Measurements from ENCODE around the gene LIN9. TPM values are rescaled to one million over a fixed set of nuclear protein-coding genes. Genes with fewer than 3 reads are reported as not detected.

The LIN9 gene
- total and polyA plus RNA-seq, 7 donors: 2.4 to 5.4 (median 3.1) TPM

GRCh38 chr1:226324479-226324878 lies 15.5 kb upstream of the LIN9 start:
- H3K27ac ChIP-seq: no peak overlapping the region
- intact Hi-C loops (cut with DNase I): no loop called here
- H3K4me3 ChIP-seq: no peak overlapping the region
- no peaks in the 10 kb centered on the region for H3K4me1 ChIP-seq
- no peaks in the 10 kb centered on the region for H3K27me3 ChIP-seq
- no peaks in the 10 kb centered on the region for H3K36me3 ChIP-seq
- no peak for DNase-seq
- no peaks in the 10 kb centered on the region for H3K9me3 ChIP-seq
- no peak for TF ChIP-seq EP300 (IDR thresholded peaks at IDR 0.05)
- TF ChIP-seq CTCF (IDR thresholded peaks at IDR 0.05): no peak
- no peak for TF ChIP-seq POLR2AphosphoS5 (IDR thresholded peaks at IDR 0.05)
- no peak for TF ChIP-seq POLR2A (IDR thresholded peaks at IDR 0.05)

GRCh38 chr1:226322986-226323385 lies 14.0 kb upstream of the LIN9 start:
- Histone ChIP-seq H3K9me3 (no peaks in the 10 kb centered on the region), H3K4me3 (no peak overlapping the region), H3K27ac (no peak overlapping the region), H3K36me3 (no peaks in the 10 kb centered on the region), H3K4me1 (no peaks in the 10 kb centered on the region), H3K27me3 (no peaks in the 10 kb centered on the region)
- no peak for DNase-seq
- intact Hi-C loops (cut with DNase I): no loop called here
- TF ChIP-seq CTCF (IDR thresholded peaks at IDR 0.05) (no peak), POLR2AphosphoS5 (IDR thresholded peaks at IDR 0.05) (no peak), EP300 (IDR thresholded peaks at IDR 0.05) (no peak), POLR2A (IDR thresholded peaks at IDR 0.05) (no peak)
- 91 to 95% methylated on average over 3 of the region's 3 CpGs for WGBS, 2 donors

DNA sequence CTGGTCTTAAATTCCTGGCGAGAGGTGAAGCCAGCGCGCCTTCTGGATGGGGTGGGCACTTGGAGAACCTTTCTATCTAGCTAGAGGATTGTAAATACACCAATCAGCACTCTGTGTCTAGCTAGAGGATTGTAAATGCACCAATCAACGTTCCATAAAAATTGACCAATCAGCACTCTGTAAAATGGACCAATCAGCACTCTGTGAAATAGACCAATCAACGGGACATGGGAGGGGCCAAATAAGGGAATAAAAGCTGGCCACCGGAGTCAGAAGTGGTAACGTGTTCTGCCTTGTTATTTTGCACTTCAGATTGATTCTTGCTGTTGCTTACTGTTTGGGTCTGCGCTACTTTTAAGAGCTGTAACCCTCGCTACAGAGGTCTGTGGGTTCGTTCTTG lies 12.0 kb upstream of the LIN9 start:
- intact Hi-C loops (cut with DNase I): no loop called here
- no peak for DNase-seq
- Histone ChIP-seq H3K36me3 (no peaks in the 10 kb centered on the region), H3K4me3 (no peak overlapping the region), H3K27ac (no peak overlapping the region), H3K9me3 (no peaks in the 10 kb centered on the region), H3K4me1 (no peaks in the 10 kb centered on the region), H3K27me3 (no peaks in the 10 kb centered on the region)
- TF ChIP-seq POLR2A (IDR thresholded peaks at IDR 0.05) (no peak), POLR2AphosphoS5 (IDR thresholded peaks at IDR 0.05) (no peak), EP300 (IDR thresholded peaks at IDR 0.05) (no peak), CTCF (IDR thresholded peaks at IDR 0.05) (no peak)
- 90 to 94% methylated on average over 10 of the region's 10 CpGs for WGBS, 2 donors

DNA sequence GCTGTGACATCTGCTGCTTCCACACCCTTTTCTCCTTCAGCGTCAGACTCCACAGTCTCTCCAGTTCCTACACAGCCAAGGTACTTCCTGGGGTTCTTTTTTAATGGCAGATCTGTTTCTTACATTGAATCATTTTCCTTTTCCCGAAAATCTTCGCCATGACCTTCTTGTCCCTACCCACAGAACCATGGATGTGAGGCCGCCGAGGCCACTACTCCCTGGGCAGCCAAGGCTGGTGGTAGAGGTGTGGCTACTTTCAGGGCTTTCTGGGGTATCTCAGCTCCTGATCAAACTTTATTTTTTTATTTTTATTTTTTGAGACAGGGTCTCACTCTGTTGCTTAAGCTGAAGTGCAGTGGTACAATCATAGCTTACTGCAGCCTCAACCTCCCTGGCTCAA lies 9.5 kb upstream of the LIN9 start:
- 94% methylated on average over 5 of the region's 5 CpGs for WGBS, 2 donors

More for the DNA sequence above, 9.5 kb upstream of the LIN9 start:
- Histone ChIP-seq H3K9me3 (no peaks in the 10 kb centered on the region), H3K27ac (no peak overlapping the region), H3K4me1 (no peaks in the 10 kb centered on the region), H3K27me3 (no peaks in the 10 kb centered on the region), H3K36me3 (no peaks in the 10 kb centered on the region), H3K4me3 (no peak overlapping the region)
- intact Hi-C loops (cut with DNase I): no loop called here
- TF ChIP-seq CTCF (IDR thresholded peaks at IDR 0.05) (no peak), POLR2AphosphoS5 (IDR thresholded peaks at IDR 0.05) (no peak), EP300 (IDR thresholded peaks at IDR 0.05) (no peak), POLR2A (IDR thresholded peaks at IDR 0.05) (no peak)
- DNase-seq: peak; percentile 22

Data from sigmoid colon (tissue), 7 donors.